Subcutaneous abdominal adipose tissue (tissue), 5 donors: ENCODE results near the gene MATN4.

Experiments used
- H3K27ac ChIP-seq: one replicate; pipeline ENCODE4 v1.7.0; 2013; ENCODE audit warnings: low read depth, mild to moderate bottlenecking, inconsistent platforms, low read length, moderate library complexity
- H3K27me3 ChIP-seq, 5 donors: one replicate each; pipeline ENCODE4 v1.7.0; 2013; ENCODE audit warnings: low read length in 5 of 5, inconsistent platforms in 1 of 5; ENCODE audit not compliant: control insufficient read depth in 5 of 5, insufficient read depth in 4 of 5
- H3K36me3 ChIP-seq, 5 donors: one replicate each; pipeline ENCODE4 v1.7.0; 2013; ENCODE audit warnings: low read length in 5 of 5; ENCODE audit not compliant: control insufficient read depth in 5 of 5, insufficient read depth in 5 of 5
- H3K4me1 ChIP-seq, 5 donors: one replicate each; pipeline ENCODE4 v1.7.0; 2013; ENCODE audit warnings: low read length in 5 of 5, mild to moderate bottlenecking in 3 of 5, moderate library complexity in 1 of 5; ENCODE audit not compliant: control insufficient read depth in 5 of 5, insufficient read depth in 5 of 5
- H3K4me3 ChIP-seq, 5 donors: one replicate each; pipeline ENCODE4 v1.7.0; 2013; ENCODE audit warnings: low read length in 5 of 5, low read depth in 1 of 5
- H3K9ac ChIP-seq, 5 donors: one replicate each; pipeline ENCODE4 v1.7.0; 2013; ENCODE audit warnings: low read length in 5 of 5, mild to moderate bottlenecking in 4 of 5, moderate library complexity in 3 of 5
- H3K9me3 ChIP-seq, 5 donors: one replicate each; pipeline ENCODE4 v1.7.0; 2013; ENCODE audit warnings: low read length in 5 of 5; ENCODE audit not compliant: control insufficient read depth in 5 of 5
- donor health status: healthy.
- donor health status: healthy.
- donor health status: healthy.
- donor health status: healthy.
- donor health status: healthy.

The MATN4 gene

GRCh38 chr20:45316150-45317080, 8.3 kb upstream of the MATN4 start:
- Histone ChIP-seq H3K4me3 (no peak overlapping the region), H3K9me3 (no peaks in the 10 kb centered on the region), H3K9ac (no peak overlapping the region), H3K36me3 (no peaks in the 10 kb centered on the region), H3K27me3 (peaks cover 35 to 44% (median 40%) of the 10 kb centered on the region in 5 donors), H3K27ac (no peak overlapping the region), H3K4me1 (peaks cover 0 to 4% (median 0%) of the 10 kb centered on the region in 5 donors)

- Histone ChIP-seq H3K27ac (no peak overlapping the region), H3K27me3 (peaks cover 39 to 49% (median 40%) of the 10 kb centered on the region in 5 donors), H3K9ac (no peak overlapping the region), H3K4me3 (no peak overlapping the region), H3K9me3 (no peaks in the 10 kb centered on the region), H3K4me1 (peaks cover 0 to 5% (median 0%) of the 10 kb centered on the region in 5 donors), H3K36me3 (no peaks in the 10 kb centered on the region)
Observed at GRCh38 chr20:45315672-45316071, 7.6 kb upstream of the MATN4 start.

DNA sequence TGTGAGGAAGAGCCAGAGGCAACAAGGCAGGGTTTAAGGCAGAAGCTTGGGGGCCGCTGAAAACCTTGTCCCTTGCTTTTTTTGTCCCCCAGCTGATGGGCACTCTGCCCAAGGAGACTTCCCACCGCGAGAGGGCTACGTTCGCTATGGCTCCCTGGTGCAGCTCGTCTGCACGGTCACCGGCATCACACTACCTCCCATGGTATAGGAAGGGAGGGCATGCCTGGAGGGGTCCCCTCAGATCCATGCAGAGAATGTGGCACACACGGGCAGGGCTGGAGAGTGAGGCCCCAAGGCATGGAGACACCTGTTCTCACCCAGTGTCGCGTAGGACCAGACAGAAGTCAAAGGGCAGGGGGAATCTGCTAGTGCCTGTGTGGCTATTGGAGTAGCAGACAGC, 5.8 kb upstream of the MATN4 start:
- H3K4me3 ChIP-seq = no peak overlapping the region
- no peak overlapping the region for H3K27ac ChIP-seq
- no peak overlapping the region for H3K9ac ChIP-seq
- no peaks in the 10 kb centered on the region for H3K36me3 ChIP-seq
- H3K27me3 ChIP-seq = peaks cover 39 to 53% (median 43%) of the 10 kb centered on the region in 5 donors
- H3K4me1 ChIP-seq = peaks cover 0 to 5% (median 0%) of the 10 kb centered on the region in 5 donors
- no peaks in the 10 kb centered on the region for H3K9me3 ChIP-seq

GRCh38 chr20:45313065-45313695, 5.1 kb upstream of the MATN4 start:
- no peak overlapping the region for H3K27ac ChIP-seq
- no peaks in the 10 kb centered on the region for H3K9me3 ChIP-seq
- peaks cover 0 to 9% (median 2%) of the 10 kb centered on the region in 5 donors for H3K4me1 ChIP-seq
- H3K27me3 ChIP-seq = peaks cover 39 to 54% (median 47%) of the 10 kb centered on the region in 5 donors
- H3K9ac ChIP-seq = no peak overlapping the region
- H3K4me3 ChIP-seq = no peak overlapping the region
- no peaks in the 10 kb centered on the region for H3K36me3 ChIP-seq

DNA sequence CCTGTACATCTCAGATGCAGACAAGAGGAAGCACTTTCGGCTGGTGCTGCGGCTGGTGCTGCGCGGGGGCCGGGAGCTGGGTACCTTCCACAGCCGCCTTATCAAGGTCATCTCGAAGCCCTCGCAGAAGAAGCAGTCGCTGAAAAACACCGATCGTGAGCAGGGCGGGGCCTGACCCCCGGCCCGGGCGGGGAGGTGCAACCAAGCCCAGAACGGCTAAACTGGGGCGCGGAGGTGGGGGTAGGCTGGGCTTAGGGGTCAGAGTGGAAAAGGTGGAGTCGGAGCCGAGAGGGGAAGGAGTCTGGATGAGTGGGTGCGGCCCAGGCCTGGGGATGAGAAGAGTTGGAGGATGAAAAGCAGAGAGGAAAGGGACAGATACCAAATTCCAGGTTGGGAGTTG, 4.1 kb upstream of the MATN4 start:
- no peak overlapping the region for H3K27ac ChIP-seq
- H3K4me1 ChIP-seq = peaks cover 0 to 9% (median 5%) of the 10 kb centered on the region in 5 donors
- H3K9ac ChIP-seq = no peak overlapping the region
- no peak overlapping the region for H3K4me3 ChIP-seq
- H3K9me3 ChIP-seq = no peaks in the 10 kb centered on the region
- peaks cover 39 to 56% (median 49%) of the 10 kb centered on the region in 5 donors for H3K27me3 ChIP-seq
- no peaks in the 10 kb centered on the region for H3K36me3 ChIP-seq

DNA sequence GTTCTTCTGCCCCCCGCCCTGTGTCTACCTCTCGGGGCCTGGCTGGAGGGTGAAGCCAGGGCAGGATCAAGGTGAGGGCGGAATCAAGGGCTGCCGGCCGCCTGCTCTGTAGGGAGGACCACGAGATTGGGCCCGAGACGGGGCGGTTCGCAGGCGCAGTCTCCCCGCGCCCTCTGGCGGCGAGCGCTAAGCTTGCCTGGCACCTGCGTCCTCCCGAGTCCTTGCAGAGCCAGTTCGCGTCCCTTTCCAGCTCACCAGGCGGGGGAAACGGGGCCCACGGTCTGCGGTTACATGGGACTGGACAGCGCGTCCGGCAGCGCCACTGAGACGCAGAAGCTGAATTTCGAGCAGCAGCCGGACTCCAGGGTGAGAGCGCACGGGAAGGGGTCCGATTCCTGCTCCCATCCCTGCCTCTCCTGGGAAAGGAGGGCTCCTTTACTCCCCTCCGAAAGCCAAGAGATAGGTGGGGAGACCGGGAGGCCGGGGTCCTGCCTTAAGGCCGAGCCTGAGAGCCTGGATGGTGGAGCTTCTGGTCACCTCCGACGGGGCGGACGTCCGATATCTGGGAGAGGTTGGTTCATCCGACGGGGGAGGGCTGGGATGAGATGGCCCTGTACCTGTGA, 3.6 kb upstream of the MATN4 start:
- Histone ChIP-seq H3K9me3 (no peaks in the 10 kb centered on the region), H3K27me3 (peaks cover 33 to 55% (median 50%) of the 10 kb centered on the region in 5 donors), H3K27ac (no peak overlapping the region), H3K36me3 (no peaks in the 10 kb centered on the region), H3K9ac (no peak overlapping the region), H3K4me1 (peaks cover 0 to 9% (median 5%) of the 10 kb centered on the region in 5 donors), H3K4me3 (no peak overlapping the region)

- H3K4me3 ChIP-seq = no peak overlapping the region
- H3K27me3 ChIP-seq = peaks cover 21 to 62% (median 53%) of the 10 kb centered on the region in 5 donors
- no peak overlapping the region for H3K9ac ChIP-seq
- H3K4me1 ChIP-seq = peaks cover 0 to 14% (median 12%) of the 10 kb centered on the region in 5 donors
- H3K36me3 ChIP-seq = no peaks in the 10 kb centered on the region
- no peak overlapping the region for H3K27ac ChIP-seq
- no peaks in the 10 kb centered on the region for H3K9me3 ChIP-seq
Observed at GRCh38 chr20:45309075-45309474, 976 bp upstream of the MATN4 start.

GRCh38 chr20:45307076-45307640, 941 bp downstream of the MATN4 start:
- Histone ChIP-seq H3K9ac (no peak overlapping the region), H3K27me3 (peaks cover 11 to 57% (median 50%) of the 10 kb centered on the region in 5 donors), H3K4me1 (peaks cover 0 to 14% (median 12%) of the 10 kb centered on the region in 5 donors), H3K9me3 (no peaks in the 10 kb centered on the region), H3K27ac (no peak overlapping the region), H3K36me3 (no peaks in the 10 kb centered on the region), H3K4me3 (no peak overlapping the region)

- no peak within 1 kb of the TSS for H3K27ac ChIP-seq
- no peak within 1 kb of the TSS for H3K9ac ChIP-seq
- no peak within 1 kb of the TSS for H3K4me3 ChIP-seq
- peaks cover 0 to 12% (median 11%) of the 10 kb centered on the region in 5 donors for H3K4me1 ChIP-seq
- H3K36me3 ChIP-seq = no peaks in the 10 kb centered on the region
- no peaks in the 10 kb centered on the region for H3K9me3 ChIP-seq
- peaks cover 5 to 53% (median 43%) of the 10 kb centered on the region in 5 donors for H3K27me3 ChIP-seq
Observed at GRCh38 chr20:45306431-45306982, 1.6 kb downstream of the MATN4 start, which contains the start of gene RBPJL. TSS of gene RBPJL (plus strand) at chr20:45306840. CDS start at chr20:45306923, 83 bp downstream.
